ENCODE data around the gene NOS1AP. TPM values are rescaled to one million over a fixed set of nuclear protein-coding genes. Genes with fewer than 3 reads are reported as not detected.

NOS1AP gene
- total RNA-seq, 1 donor = 0.43 TPM

GRCh38 chr1:162137179-162137960, 67.9 kb downstream of the NOS1AP start:
- DNase-seq (ENCODE audit: low read depth) = no peak
- TF ChIP-seq, protein P1, sequence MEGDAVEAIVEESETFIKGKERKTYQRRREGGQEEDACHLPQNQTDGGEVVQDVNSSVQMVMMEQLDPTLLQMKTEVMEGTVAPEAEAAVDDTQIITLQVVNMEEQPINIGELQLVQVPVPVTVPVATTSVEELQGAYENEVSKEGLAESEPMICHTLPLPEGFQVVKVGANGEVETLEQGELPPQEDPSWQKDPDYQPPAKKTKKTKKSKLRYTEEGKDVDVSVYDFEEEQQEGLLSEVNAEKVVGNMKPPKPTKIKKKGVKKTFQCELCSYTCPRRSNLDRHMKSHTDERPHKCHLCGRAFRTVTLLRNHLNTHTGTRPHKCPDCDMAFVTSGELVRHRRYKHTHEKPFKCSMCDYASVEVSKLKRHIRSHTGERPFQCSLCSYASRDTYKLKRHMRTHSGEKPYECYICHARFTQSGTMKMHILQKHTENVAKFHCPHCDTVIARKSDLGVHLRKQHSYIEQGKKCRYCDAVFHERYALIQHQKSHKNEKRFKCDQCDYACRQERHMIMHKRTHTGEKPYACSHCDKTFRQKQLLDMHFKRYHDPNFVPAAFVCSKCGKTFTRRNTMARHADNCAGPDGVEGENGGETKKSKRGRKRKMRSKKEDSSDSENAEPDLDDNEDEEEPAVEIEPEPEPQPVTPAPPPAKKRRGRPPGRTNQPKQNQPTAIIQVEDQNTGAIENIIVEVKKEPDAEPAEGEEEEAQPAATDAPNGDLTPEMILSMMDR (IDR thresholded peaks at IDR 0.05; ENCODE audit: insufficient read depth, low read depth, low read length) = no peak
- H3K4me3 ChIP-seq (ENCODE audit: low read depth, low read length) = no peak overlapping the region

DNA sequence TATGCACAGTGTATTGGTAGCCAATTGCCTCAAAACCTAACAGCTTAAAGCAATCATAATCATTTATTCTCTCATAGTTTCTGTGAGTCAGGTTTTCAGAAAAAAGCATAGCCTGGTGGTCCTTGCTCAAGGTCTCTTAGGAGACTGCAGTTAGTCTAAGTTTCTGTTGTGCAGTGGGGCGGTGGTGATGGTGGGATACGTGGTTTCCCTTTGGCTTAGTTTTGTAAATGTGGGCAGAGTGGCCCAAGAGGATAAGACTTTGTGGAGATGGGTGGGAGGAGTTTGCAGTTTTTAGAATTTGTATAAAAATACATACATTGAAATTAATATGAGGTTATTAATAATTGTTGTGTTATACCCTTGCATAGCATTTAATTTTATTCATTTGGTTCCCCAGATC, 68.6 kb downstream of the NOS1AP start:
- H3K4me3 ChIP-seq (ENCODE audit: low read depth, low read length) = no peak overlapping the region
- TF ChIP-seq, protein P1 (IDR thresholded peaks at IDR 0.05; ENCODE audit: insufficient read depth, low read depth, low read length) = no peak
- no peak for DNase-seq (ENCODE audit: low read depth)

GRCh38 chr1:162138599-162139181, 69.2 kb downstream of the NOS1AP start:
- no peak overlapping the region for H3K4me3 ChIP-seq (ENCODE audit: low read depth, low read length)
- DNase-seq (ENCODE audit: low read depth) = no peak
- TF ChIP-seq, protein P1 (IDR thresholded peaks at IDR 0.05; ENCODE audit: insufficient read depth, low read depth, low read length) = no peak

- no peak for DNase-seq (ENCODE audit: low read depth)
- H3K4me3 ChIP-seq (ENCODE audit: low read depth, low read length) = no peak overlapping the region
- TF ChIP-seq, protein P1 (IDR thresholded peaks at IDR 0.05; ENCODE audit: insufficient read depth, low read depth, low read length) = no peak
Measured at GRCh38 chr1:162139211-162139610, 69.7 kb downstream of the NOS1AP start.

DNA sequence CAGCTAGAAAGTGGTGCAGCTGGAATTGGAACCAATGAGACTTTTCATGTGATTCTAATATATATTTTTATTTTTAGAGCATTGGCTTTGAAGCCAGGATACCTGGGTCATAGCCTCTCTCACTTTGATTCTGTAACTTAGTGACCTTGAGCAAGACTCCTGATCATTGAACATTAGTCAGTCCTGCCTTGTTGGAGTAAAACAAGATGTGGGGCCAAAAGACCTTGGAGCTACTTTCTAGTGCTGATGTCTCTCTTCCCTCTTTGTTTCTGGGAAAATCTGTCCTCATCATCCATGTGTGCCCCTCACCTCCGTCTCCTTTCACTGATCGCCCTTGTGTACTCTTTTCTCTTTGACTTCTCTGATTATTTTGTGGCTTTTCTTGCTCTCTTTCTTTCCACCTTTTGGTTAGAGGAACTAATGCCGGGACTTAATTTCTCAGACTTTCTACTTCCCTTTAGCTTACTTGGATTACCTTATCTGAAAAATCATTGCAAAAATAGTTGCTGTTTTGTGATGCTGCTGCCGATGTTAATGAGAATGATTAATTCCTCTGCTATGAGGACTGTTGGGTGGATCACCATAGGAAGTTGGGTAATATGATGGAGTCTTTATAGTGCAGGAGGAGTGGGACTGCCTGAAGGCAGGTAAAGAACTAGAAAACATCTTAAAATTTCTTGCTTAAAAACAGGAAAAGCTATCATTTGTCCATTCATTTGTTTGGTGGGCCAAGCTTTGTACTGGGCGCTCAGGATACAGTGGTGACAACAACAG, 72.0 kb downstream of the NOS1AP start:
- TF ChIP-seq, protein P1 (IDR thresholded peaks at IDR 0.05; ENCODE audit: insufficient read depth, low read depth, low read length) = no peak
- H3K4me3 ChIP-seq (ENCODE audit: low read depth, low read length) = no peak overlapping the region
- DNase-seq (ENCODE audit: low read depth) = peak; percentile 85

- DNase-seq (ENCODE audit: low read depth) = no peak
- no peak overlapping the region for H3K4me3 ChIP-seq (ENCODE audit: low read depth, low read length)
- TF ChIP-seq, protein P1 (IDR thresholded peaks at IDR 0.05; ENCODE audit: insufficient read depth, low read depth, low read length) = no peak
Measured at GRCh38 chr1:162142968-162143367, 73.5 kb downstream of the NOS1AP start.
